ENCODE results near the gene ATRN. TPM values are rescaled to one million over a fixed set of nuclear protein-coding genes. Genes with fewer than 3 reads are reported as not detected.

Gene ATRN
- total and polyA plus RNA-seq, 7 donors: 3.9 to 18.6 (median 14.7) TPM

- H3K27ac ChIP-seq: no peak overlapping the region
- TF ChIP-seq CTCF (IDR thresholded peaks at IDR 0.05): no peak
- intact Hi-C loops (cut with DNase I): no loop called here
Measured at GRCh38 chr20:3629893-3630292, 159.1 kb downstream of the ATRN start.

GRCh38 chr20:3630429-3630828 lies 159.6 kb downstream of the ATRN start:
- DNase-seq (no peak), ATAC-seq (no peak)
- WGBS, 3 donors: 73 to 76% (median 75%) methylated on average over 8 of the region's 8 CpGs
- H3K27me3 ChIP-seq (ENCODE audit: insufficient read depth in 3 of 3, low read length in 2 of 3): no peaks in the 10 kb centered on the region
- intact Hi-C loops (cut with DNase I): no loop called here
- no peaks in the 10 kb centered on the region for H3K4me1 ChIP-seq
- no peak for TF ChIP-seq CTCF (IDR thresholded peaks at IDR 0.05)
- no peak overlapping the region for H3K27ac ChIP-seq
- no peaks in the 10 kb centered on the region for H3K9me3 ChIP-seq
- no peak overlapping the region for H3K4me3 ChIP-seq
- H3K36me3 ChIP-seq (ENCODE audit: insufficient read depth in 1 of 2, low read depth in 1 of 2): peaks cover 4 to 55% of the 10 kb centered on the region in 2 donors

More at GRCh38 chr20:3629893-3630292, 159.1 kb downstream of the ATRN start:
- no peaks in the 10 kb centered on the region for H3K4me1 ChIP-seq
- H3K36me3 ChIP-seq (ENCODE audit: insufficient read depth in 1 of 2, low read depth in 1 of 2): peaks cover 4 to 59% of the 10 kb centered on the region in 2 donors
- WGBS, 3 donors: 86 to 90% (median 87%) methylated on average over 2 of the region's 2 CpGs
- no peak overlapping the region for H3K4me3 ChIP-seq
- ATAC-seq (no peak), DNase-seq (no peak)
- H3K27me3 ChIP-seq (ENCODE audit: insufficient read depth in 3 of 3, low read length in 2 of 3): no peaks in the 10 kb centered on the region
- H3K9me3 ChIP-seq: no peaks in the 10 kb centered on the region

- Histone ChIP-seq H3K9me3 (no peaks in the 10 kb centered on the region), H3K36me3 (ENCODE audit: insufficient read depth in 1 of 2, low read depth in 1 of 2) (peaks cover 4 to 55% of the 10 kb centered on the region in 2 donors), H3K27ac (no peak overlapping the region), H3K27me3 (ENCODE audit: insufficient read depth in 3 of 3, low read length in 2 of 3) (no peaks in the 10 kb centered on the region), H3K4me3 (no peak overlapping the region), H3K4me1 (no peaks in the 10 kb centered on the region)
- WGBS, 3 donors: 85 to 90% (median 88%) methylated on average over 5 of the region's 5 CpGs
- ATAC-seq (no peak), DNase-seq (no peak)
- TF ChIP-seq CTCF (IDR thresholded peaks at IDR 0.05): no peak
- intact Hi-C loops (cut with DNase I): no loop called here
Measured at GRCh38 chr20:3631534-3631933, 160.7 kb downstream of the ATRN start.

GRCh38 chr20:3632311-3633004 lies 161.6 kb downstream of the ATRN start:
- H3K27ac ChIP-seq: no peak overlapping the region
- DNase-seq (no peak), ATAC-seq (no peak)
- H3K27me3 ChIP-seq (ENCODE audit: insufficient read depth in 3 of 3, low read length in 2 of 3): no peaks in the 10 kb centered on the region
- H3K4me1 ChIP-seq: no peaks in the 10 kb centered on the region
- H3K9me3 ChIP-seq: no peaks in the 10 kb centered on the region
- 81 to 88% (median 86%) methylated on average over 7 of the region's 7 CpGs for WGBS, 3 donors
- TF ChIP-seq CTCF (IDR thresholded peaks at IDR 0.05): no peak
- intact Hi-C loops (cut with DNase I): no loop called here
- peaks cover 4 to 47% of the 10 kb centered on the region in 2 donors for H3K36me3 ChIP-seq (ENCODE audit: insufficient read depth in 1 of 2, low read depth in 1 of 2)
- H3K4me3 ChIP-seq: no peak overlapping the region

All from psoas muscle (tissue), 8 donors.